HG02938 (cell line): Measurements from ENCODE around the gene PLK3.

ENCODE experiments used
- ATAC-seq: cut with Tn5 transposase; IDR thresholded peaks from one replicate; pipeline ENCODE4 v1.9.1; 2021; ENCODE audit warnings: mild to moderate bottlenecking, moderate library complexity; ENCODE audit not compliant: unreplicated experiment

The PLK3 gene

GRCh38 chr1:44853201-44853600 is 53.0 kb downstream of the PLK3 start:
- no peak for ATAC-seq

DNA sequence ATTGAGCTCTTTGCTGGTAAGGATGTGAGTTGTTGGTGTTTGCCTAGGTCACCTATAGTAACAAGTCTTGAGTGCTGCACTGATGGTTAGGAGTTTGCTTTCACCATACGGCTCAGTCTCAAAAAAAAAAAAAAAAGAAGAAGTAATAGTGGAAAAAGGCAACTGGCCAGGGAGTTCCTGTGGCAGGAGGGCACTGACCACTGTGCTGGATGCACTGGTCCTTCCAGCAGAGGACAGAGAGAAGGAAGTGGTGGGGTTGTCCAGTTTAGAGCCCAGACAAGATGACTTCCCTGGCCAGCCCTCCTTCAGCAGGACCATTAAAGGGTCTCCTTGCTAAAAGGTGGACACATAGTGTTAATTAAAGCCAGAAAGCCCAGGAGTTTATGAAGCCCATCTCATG is 54.8 kb downstream of the PLK3 start:
- no peak for ATAC-seq
